K562 (cell line): ENCODE data around the gene FERMT3. TPM values are rescaled to one million over a fixed set of nuclear protein-coding genes. Genes with fewer than 3 reads are reported as not detected.

Experiments used
- FOXJ2 ChIP-seq: fragments of 200-800 bp; sonication (Bioruptor generic); IDR thresholded peaks from 2 replicates; pipeline ENCODE4 v1.6.1; 2016; ENCODE audit warnings: missing genetic modification characterization, missing compliant biosample characterization
- IRF2 ChIP-seq: sonication (generic); formaldehyde crosslinking; IDR thresholded peaks from 2 replicates; pipeline ENCODE4 v1.8.1; 2022; ENCODE audit warnings: mild to moderate bottlenecking, missing genetic modification reagents
- NFIC ChIP-seq: fragments of 450-650 bp; IDR thresholded peaks from 2 replicates; pipeline ENCODE4 v1.6.1; 2017; ENCODE audit warnings: mild to moderate bottlenecking, inconsistent platforms
- PTTG1 ChIP-seq: fragments of 450-650 bp; IDR thresholded peaks from 2 replicates; pipeline ENCODE4 v1.6.1; 2016; ENCODE audit warnings: low read depth, mild to moderate bottlenecking, missing genetic modification characterization, missing compliant biosample characterization
- RCOR1 ChIP-seq, 2 experiments: IDR thresholded peaks; 2 replicates each; pipeline ENCODE4 v1.6.1; 2012; ENCODE audit warnings: low read depth in 2 of 2, low read length in 2 of 2, borderline replicate concordance in 1 of 2, improper control_type of control experiment in 1 of 2
- SRSF7 ChIP-seq: fragments of 200-400 bp; formaldehyde crosslinking; optimal IDR thresholded peaks from 2 replicates; pipeline ENCODE3; 2017; ENCODE audit warnings: mild to moderate bottlenecking, low read depth, low read length
- THRAP3 ChIP-seq: fragments of 450-650 bp; IDR thresholded peaks from 2 replicates; pipeline ENCODE4 v1.6.1; 2016; ENCODE audit warnings: mild to moderate bottlenecking, inconsistent platforms, borderline replicate concordance
- U2AF1 ChIP-seq: fragments of 200-400 bp; formaldehyde crosslinking; optimal IDR thresholded peaks from 2 replicates; pipeline ENCODE3; 2017; ENCODE audit warnings: mild to moderate bottlenecking, low read depth, low read length, moderate library complexity
- ZC3H8 ChIP-seq: fragments of 450-650 bp; IDR thresholded peaks from 2 replicates; pipeline ENCODE4 v1.6.1; 2017
- ZNF707 ChIP-seq: fragments of 250-450 bp; sonication (Bioruptor Pico); conservative IDR thresholded peaks from 2 replicates; pipeline ENCODE4 v1.8.0; 2022; ENCODE audit warnings: inconsistent platforms, mild to moderate bottlenecking, moderate library complexity
- ZNF764 ChIP-seq: fragments of 250-450 bp; sonication (Bioruptor Pico); IDR thresholded peaks from 2 replicates; pipeline ENCODE4 v1.4.0; 2020; ENCODE audit warnings: low read depth, mild to moderate bottlenecking, moderate library complexity
- polyA plus RNA-seq, 8 experiments: library from polyadenylated mRNA; depleted of rRNA in 4 of 8; stranded (reverse) in 5 of 8; unstranded in 3 of 8; fragments of >200 nt; fragmentation: Nextera tagmentation in 2 of 8; fragmentation: Illumina TruSeq in 1 of 8; extraction: Ambion mirVana in 2 of 8; extraction: Trizol in 1 of 8; gene quantifications; 2 replicates each; pipeline versions ENCODE4 v1.2.1 to v1.2.3, GENCODE V29; 2011 to 2014; ENCODE audit warnings: inconsistent platforms in 1 of 8, missing spikeins in 1 of 8
- total RNA-seq, 7 experiments: library from RNA; depleted of rRNA in 6 of 7; stranded (reverse); fragments of >200 nt in 6 of 7; fragmentation: Illumina TruSeq in 2 of 7; extraction: Trizol in 2 of 7; gene quantifications; 2 replicates each; pipeline versions ENCODE4 v1.2.1 to v1.2.3, GENCODE V29; 2011 to 2021; ENCODE audit warnings: low replicate concordance in 1 of 7
- TF ChIP-seq, protein P1 (sequence below): fragments of 250-450 bp; sonication (Bioruptor Pico); IDR thresholded peaks from 2 replicates; pipeline ENCODE4 v1.4.0; 2020
- TF ChIP-seq, protein P2 (sequence below): fragments of 200-800 bp; sonication (Bioruptor generic); IDR thresholded peaks from 2 replicates; pipeline ENCODE4 v1.6.1; 2017; ENCODE audit warnings: missing genetic modification characterization, missing compliant biosample characterization
- TF ChIP-seq, protein P3 (sequence below): sonication (generic); formaldehyde crosslinking; IDR thresholded peaks from 2 replicates; pipeline ENCODE4 v1.8.1; 2023; ENCODE audit warnings: mild to moderate bottlenecking, missing genetic modification reagents
- TF ChIP-seq, protein P4 (sequence below): fragments of 450-650 bp; IDR thresholded peaks from 2 replicates; pipeline ENCODE4 v1.6.1; 2016; ENCODE audit warnings: mild to moderate bottlenecking

FERMT3 gene
- total and polyA plus RNA-seq, 9 of the 15 experiments (the other 6 are each of a cell fraction or from before 2014, with no cell fraction given): 3.2 to 275 (median 79.7) TPM

DNA sequence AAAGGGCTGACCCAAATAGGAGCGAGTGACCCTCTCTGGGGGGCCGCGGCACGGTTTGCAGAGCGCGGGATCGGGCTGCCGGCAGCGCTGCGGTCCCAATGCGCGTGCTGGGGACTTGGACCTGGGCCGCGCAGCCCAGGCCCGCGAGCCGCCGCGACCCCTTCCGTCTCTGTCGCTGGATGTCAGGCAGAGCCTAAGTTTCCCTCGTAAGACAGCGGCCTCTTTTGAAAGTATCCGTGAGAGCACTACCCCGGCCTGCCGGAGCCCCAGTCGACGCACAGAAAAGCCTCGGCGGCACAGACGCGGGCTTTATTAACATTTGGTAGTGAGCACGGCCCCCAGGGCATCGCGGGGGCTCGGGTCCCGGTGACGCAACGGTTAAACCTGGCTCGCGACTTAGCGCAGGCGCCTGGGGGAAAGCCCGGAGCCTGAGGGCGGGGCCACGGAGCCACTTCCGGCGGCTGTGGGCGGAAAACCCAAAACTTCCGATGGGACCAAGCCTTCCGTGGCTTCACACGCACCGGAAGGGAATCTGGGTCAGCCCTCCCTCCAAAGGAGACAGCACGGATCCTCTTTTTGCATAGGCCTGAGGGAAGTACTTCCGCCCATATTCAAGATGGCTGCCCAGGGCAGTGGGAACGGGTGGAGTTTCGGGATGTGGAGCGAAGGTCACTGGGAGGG is 63.2 kb downstream of the FERMT3 start (continued):
- TF ChIP-seq, protein P1, sequence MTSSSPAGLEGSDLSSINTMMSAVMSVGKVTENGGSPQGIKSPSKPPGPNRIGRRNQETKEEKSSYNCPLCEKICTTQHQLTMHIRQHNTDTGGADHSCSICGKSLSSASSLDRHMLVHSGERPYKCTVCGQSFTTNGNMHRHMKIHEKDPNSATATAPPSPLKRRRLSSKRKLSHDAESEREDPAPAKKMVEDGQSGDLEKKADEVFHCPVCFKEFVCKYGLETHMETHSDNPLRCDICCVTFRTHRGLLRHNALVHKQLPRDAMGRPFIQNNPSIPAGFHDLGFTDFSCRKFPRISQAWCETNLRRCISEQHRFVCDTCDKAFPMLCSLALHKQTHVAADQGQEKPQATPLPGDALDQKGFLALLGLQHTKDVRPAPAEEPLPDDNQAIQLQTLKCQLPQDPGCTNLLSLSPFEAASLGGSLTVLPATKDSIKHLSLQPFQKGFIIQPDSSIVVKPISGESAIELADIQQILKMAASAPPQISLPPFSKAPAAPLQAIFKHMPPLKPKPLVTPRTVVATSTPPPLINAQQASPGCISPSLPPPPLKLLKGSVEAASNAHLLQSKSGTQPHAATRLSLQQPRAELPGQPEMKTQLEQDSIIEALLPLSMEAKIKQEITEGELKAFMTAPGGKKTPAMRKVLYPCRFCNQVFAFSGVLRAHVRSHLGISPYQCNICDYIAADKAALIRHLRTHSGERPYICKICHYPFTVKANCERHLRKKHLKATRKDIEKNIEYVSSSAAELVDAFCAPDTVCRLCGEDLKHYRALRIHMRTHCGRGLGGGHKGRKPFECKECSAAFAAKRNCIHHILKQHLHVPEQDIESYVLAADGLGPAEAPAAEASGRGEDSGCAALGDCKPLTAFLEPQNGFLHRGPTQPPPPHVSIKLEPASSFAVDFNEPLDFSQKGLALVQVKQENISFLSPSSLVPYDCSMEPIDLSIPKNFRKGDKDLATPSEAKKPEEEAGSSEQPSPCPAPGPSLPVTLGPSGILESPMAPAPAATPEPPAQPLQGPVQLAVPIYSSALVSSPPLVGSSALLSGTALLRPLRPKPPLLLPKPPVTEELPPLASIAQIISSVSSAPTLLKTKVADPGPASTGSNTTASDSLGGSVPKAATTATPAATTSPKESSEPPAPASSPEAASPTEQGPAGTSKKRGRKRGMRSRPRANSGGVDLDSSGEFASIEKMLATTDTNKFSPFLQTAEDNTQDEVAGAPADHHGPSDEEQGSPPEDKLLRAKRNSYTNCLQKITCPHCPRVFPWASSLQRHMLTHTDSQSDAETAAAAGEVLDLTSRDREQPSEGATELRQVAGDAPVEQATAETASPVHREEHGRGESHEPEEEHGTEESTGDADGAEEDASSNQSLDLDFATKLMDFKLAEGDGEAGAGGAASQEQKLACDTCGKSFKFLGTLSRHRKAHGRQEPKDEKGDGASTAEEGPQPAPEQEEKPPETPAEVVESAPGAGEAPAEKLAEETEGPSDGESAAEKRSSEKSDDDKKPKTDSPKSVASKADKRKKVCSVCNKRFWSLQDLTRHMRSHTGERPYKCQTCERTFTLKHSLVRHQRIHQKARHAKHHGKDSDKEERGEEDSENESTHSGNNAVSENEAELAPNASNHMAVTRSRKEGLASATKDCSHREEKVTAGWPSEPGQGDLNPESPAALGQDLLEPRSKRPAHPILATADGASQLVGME: no peak; the same call in 1 of the 2 replicates
- TF ChIP-seq U2AF1 (peak; percentile 84), IRF2 (CRISPR knock-in tag) (no peak), RCOR1 (IDR thresholded peaks at IDR 0.05; ENCODE audit: borderline replicate concordance in 1 of 2, low read depth in 2 of 2, low read length in 2 of 2) (peak in 1 of 2 experiments; percentile 40; a peak in 2 of 4 replicates), NFIC (peak; percentile 27; the same call in 1 of the 2 replicates), FOXJ2 (0 out of 2 replicates have a peak, but pooled peaks have one; percentile 69), PTTG1 (no peak), ZNF764 (no peak), THRAP3 (no peak), SRSF7 (no peak), ZNF707 (CRISPR knock-in tag) (no peak), ZC3H8 (no peak)
- TF ChIP-seq, protein P2, sequence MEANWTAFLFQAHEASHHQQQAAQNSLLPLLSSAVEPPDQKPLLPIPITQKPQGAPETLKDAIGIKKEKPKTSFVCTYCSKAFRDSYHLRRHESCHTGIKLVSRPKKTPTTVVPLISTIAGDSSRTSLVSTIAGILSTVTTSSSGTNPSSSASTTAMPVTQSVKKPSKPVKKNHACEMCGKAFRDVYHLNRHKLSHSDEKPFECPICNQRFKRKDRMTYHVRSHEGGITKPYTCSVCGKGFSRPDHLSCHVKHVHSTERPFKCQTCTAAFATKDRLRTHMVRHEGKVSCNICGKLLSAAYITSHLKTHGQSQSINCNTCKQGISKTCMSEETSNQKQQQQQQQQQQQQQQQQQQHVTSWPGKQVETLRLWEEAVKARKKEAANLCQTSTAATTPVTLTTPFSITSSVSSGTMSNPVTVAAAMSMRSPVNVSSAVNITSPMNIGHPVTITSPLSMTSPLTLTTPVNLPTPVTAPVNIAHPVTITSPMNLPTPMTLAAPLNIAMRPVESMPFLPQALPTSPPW (CRISPR knock-in tag): peak; percentile 90
- TF ChIP-seq, protein P3, sequence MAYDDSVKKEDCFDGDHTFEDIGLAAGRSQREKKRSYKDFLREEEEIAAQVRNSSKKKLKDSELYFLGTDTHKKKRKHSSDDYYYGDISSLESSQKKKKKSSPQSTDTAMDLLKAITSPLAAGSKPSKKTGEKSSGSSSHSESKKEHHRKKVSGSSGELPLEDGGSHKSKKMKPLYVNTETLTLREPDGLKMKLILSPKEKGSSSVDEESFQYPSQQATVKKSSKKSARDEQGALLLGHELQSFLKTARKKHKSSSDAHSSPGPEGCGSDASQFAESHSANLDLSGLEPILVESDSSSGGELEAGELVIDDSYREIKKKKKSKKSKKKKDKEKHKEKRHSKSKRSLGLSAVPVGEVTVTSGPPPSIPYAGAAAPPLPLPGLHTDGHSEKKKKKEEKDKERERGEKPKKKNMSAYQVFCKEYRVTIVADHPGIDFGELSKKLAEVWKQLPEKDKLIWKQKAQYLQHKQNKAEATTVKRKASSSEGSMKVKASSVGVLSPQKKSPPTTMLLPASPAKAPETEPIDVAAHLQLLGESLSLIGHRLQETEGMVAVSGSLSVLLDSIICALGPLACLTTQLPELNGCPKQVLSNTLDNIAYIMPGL (CRISPR knock-in tag): no peak
- TF ChIP-seq, protein P4, sequence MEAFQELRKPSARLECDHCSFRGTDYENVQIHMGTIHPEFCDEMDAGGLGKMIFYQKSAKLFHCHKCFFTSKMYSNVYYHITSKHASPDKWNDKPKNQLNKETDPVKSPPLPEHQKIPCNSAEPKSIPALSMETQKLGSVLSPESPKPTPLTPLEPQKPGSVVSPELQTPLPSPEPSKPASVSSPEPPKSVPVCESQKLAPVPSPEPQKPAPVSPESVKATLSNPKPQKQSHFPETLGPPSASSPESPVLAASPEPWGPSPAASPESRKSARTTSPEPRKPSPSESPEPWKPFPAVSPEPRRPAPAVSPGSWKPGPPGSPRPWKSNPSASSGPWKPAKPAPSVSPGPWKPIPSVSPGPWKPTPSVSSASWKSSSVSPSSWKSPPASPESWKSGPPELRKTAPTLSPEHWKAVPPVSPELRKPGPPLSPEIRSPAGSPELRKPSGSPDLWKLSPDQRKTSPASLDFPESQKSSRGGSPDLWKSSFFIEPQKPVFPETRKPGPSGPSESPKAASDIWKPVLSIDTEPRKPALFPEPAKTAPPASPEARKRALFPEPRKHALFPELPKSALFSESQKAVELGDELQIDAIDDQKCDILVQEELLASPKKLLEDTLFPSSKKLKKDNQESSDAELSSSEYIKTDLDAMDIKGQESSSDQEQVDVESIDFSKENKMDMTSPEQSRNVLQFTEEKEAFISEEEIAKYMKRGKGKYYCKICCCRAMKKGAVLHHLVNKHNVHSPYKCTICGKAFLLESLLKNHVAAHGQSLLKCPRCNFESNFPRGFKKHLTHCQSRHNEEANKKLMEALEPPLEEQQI: no peak
